Activated gamma-delta T cell (primary cell): ENCODE measurements around the gene RELT.

ENCODE experiments used
- DNase-seq: peaks from one replicate; lab custom pipeline; 2025; lab: John Stamatoyannopoulos, UW

RELT gene

GRCh38 chr11:73346186-73346935 is 29.8 kb upstream of the RELT start:
- DNase-seq, result no peak

GRCh38 chr11:73347067-73347466 is 29.1 kb upstream of the RELT start:
- DNase-seq, result no peak

DNA sequence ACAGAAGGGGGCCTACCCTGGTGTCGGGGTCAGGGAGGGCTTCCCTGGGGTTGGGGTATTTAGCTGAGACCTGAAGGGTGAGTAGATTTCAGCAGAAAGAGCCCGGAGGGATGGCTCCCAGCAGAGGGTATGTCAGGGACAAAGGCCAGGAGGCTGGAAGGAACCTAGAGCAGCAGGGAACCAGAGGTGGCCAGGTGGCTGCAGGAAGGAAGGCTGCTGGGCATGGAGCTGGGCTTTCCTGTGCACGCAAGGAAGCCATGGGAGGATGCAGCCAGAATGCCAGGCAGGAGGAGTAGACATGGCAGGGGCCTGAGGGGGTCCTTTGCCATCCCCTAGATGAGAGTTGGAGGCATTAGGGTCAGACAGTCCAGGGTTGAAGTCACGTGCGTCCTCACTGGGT is 27.4 kb upstream of the RELT start:
- no peak for DNase-seq

GRCh38 chr11:73349633-73350032 is 26.6 kb upstream of the RELT start:
- DNase-seq, result no peak

DNA sequence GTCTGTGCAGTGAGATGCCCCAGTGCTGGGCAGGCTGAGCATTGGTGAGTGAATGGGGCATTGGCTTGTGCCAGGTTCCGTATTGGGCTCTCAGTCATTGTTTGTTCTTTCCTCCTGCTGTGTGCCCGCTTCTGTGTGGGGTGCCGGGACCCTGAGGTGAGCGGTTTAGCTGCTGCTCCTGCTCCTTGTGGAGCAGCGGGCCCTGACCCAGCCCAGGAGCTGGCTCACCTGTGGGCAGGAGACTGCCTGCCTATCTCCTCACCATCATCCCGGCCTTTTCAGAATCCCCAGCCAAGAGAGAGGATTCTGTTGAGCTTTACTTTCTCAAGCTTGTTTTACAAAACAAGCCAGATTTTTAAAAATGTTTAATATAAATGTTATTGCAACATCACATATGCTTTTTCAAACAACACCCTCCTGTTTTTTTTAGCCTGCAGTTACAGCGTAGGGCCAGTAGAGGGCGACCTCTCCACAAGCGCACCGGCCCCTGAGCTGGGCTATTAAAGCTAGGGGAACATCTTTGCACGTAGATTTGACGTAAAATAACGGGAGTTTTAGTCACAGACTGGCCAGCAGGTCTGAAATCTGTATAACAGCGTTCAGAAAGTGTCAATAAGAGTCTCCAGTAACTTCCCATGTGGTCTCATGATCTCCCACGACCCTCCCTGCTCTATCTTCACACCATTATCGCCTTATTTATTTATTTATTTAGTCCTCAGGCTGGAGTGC is 25.1 kb upstream of the RELT start:
- DNase-seq, result no peak

GRCh38 chr11:73353422-73353821 is 22.8 kb upstream of the RELT start:
- DNase-seq, result no peak

DNA sequence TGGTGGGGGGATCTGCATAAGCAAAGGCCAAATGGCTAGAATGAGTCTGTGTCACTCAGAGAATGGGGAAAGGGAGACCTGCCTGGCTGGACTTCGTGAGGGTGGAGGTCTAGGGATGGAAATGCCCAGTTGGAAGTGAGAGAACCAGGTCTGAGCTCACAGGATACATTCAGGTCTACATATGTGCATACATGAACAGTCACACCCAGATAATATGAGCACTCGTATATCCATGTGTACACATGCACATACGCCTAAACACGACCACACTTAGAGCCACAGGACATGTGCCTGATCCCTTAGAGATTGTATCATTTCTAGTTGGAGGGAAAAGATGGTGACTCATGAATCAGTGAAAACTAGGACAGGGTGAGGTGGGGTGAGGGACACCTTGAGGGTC is 21.1 kb upstream of the RELT start:
- no peak for DNase-seq

DNA sequence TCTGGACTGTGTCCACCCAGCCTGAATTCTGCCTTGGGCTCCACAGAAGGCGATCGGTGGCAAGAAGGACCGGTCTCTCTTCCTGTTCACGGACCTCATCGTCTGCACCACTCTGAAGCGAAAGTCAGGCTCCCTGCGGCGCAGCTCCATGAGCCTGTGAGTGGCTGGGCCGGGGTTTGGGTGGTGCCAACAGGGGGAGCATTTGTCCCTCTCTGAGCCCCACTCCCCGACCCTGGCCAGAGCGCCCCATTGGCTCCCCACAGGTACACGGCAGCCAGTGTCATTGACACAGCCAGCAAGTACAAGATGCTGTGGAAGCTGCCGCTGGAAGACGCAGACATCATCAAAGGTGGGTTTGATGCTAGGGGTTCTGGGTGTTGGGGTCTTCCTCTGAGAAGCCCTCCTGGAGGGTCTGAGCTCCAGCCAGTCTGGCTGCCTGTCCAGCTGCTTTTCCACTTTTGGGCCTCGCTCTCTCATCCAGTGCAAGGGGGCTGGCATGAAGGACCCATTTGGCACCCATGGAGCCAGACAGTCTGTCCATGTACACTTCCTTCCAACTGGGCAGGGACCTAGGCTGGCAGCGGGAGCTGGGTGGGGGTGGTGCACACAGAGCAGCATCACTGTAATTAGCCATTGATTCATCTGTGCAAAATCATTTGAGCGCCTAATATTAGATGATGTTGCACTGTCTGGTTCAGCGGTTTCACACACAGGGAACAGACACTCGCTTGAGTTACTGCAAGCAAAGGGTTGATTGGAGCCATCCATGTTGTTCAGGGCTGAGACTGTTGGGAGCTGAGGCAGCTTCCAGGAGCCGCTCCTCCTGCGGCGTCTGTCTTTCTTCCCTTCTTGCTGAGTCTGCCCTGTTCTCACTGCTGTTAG is 19.0 kb upstream of the RELT start:
- no peak for DNase-seq

DNA sequence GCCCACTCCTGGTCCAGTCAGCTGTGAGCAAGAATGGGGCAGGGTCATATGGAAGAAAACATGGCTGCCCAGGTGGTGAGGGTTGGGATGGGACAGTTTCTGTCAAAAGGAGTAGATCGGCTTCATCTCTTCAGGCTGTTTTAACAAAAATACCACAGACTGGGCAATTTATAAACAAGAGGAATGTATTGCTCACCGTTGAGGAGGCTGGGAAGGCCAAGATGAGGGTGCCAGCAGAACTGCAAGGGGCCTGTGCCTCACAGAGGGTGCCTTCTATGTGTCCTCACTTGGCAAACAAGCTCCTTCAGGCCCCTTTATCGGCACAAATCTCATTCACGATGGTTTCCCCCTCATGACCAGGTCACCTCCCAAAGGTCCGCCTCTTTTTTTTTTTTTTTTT is 18.1 kb upstream of the RELT start:
- no peak for DNase-seq

GRCh38 chr11:73359341-73359740 is 16.9 kb upstream of the RELT start:
- DNase-seq, result no peak

- no peak for DNase-seq
Observed at GRCh38 chr11:73359930-73360742, 16.1 kb upstream of the RELT start.

DNA sequence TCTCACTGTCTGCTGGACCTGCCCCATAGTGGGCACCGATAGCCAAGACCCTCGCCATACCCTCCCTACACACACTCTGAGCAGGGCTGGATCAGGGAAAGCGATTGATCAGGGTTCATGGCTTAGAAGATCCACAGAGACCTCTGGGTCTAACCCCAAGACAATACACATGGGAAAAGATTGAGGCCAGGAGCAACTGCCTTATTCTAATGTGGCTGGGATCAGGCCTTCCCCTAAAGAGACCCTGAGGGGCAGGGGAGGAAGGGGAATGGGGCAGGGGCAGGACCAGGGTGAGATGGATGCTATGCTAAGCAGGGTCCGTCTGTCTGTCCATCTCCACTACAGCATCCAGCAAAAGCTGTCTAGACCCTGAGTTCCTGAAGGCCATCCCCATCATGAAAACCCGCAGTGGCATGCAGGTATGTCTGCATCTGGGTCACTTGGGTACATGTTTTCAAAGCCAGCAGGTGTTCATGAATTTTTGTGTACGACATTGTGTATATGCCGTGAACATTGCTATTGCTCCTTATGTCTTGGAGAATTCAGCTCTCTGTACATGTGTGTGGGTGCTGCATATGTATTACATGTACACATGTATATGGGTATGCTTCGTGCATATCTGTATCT is 15.3 kb upstream of the RELT start:
- DNase-seq, result no peak

DNA sequence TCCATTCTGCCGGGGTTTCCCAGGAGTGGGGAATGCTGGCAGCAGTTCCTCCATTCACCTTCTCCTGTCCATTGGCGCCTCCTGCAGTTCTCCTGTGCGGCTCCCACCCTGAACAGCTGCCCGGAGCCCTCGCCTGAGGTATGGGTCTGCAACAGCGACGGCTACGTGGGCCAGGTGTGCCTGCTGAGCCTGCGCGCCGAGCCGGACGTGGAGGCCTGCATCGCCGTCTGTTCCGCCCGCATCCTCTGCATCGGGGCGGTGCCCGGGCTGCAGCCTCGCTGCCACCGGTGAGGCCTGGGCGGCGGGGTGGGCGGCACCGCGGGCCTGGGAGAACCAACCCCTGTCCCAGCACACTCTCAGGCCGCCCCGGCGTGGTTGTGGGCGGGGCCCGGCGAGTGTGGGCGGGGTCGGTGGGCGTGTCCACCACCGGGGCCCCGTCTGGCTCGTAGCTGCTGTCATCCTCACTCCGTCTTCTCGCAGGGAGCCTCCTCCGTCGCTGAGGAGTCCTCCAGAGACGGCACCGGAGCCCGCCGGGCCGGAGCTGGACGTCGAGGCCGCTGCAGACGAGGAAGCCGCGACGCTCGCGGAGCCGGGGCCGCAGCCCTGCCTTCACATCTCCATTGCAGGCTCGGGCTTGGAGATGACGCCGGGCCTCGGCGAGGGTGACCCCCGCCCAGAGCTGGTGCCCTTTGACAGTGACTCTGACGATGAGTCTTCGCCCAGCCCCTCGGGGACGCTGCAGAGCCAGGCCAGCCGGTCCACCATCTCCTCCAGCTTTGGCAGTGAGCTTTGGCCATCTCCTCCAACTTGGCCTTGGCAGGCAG is 14.0 kb upstream of the RELT start:
- DNase-seq, result no peak

DNA sequence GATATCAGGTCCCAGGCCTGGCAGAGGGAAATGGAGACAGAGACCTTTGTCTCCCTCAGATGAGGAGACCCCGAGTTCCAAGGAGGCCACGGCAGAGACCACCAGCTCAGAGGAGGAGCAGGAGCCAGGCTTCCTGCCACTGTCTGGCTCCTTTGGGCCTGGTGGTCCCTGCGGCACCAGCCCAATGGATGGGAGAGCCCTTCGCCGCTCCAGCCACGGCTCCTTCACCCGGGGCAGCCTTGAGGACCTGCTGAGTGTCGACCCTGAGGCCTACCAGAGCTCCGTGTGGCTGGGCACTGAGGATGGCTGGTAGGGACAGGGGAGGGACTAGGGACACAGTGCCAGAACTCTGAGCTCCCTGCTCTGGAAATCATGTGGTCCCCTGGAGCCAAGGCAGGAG is 13.1 kb upstream of the RELT start:
- DNase-seq, result no peak

- DNase-seq, result no peak
Observed at GRCh38 chr11:73365352-73366264, 10.6 kb upstream of the RELT start.

GRCh38 chr11:73366265-73366610 is 10.0 kb upstream of the RELT start:
- DNase-seq, result no peak

DNA sequence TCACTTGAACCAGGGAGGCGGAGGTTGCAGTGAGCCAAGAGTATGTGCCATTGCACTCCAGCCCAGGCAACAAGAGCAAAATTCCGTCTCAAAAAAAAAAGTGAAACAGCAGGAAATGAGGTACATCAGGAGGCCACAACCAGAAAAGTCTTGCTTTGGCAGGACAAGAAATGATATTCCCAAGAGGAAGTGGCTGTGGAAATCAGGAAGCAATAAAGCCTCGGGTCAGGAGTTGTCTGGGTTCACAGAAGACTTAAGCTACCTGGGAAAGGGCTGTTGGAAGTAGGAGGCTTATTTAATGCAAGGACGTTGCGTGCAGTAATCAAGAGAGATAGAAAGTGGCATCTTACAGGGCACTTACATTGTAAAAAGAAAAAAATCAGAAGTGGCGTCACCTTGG is 9.2 kb upstream of the RELT start:
- no peak for DNase-seq

GRCh38 chr11:73367482-73368024 is 8.6 kb upstream of the RELT start:
- DNase-seq, result no peak

DNA sequence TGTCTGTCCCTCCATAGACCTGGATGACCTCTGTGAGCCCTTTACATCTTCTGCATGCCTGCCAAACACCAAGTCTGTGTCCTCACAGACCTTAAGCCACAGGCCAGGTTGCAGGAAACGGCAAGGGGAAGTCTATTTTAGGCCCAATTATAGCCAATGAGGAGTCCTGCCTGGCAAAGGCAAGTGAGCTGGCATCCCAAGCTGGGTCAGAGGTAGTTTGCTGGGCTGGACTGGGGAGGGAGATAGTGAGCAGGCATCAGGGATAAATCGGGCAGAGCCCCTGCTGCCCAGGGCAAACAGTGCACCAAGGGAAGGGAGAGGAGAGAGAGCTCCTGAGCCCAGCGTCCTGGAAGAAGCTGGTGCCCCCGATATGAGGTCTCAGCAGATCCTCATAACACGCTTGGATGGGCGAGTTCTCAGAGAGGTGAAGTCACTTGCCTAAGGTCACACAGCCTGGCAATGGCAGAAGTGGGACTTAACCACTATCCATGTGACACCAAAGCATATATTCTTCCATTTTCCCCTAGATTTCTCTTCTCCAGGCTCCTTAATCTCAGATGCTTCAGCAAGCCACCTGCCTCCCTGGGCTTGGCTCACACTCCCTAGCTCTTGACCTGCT is 3.7 kb upstream of the RELT start:
- DNase-seq, result no peak
